Breast epithelium (tissue), 3 donors: ENCODE measurements around the gene MUSTN1.

Source experiments
- CTCF ChIP-seq, 3 donors: fragments of 450-650 bp; IDR thresholded peaks; one replicate each; pipeline ENCODE4 v1.5.1; 2016 to 2017; ENCODE audit warnings: antibody characterized with exemption in 3 of 3, mild to moderate bottlenecking in 3 of 3, moderate library complexity in 3 of 3
- POLR2A ChIP-seq: fragments of 450-650 bp; IDR thresholded peaks from one replicate; pipeline ENCODE4 v1.6.1; 2016; ENCODE audit warnings: antibody characterized with exemption, mild to moderate bottlenecking, moderate library complexity
- POLR2AphosphoS5 ChIP-seq, 3 donors: sonication (generic); formaldehyde crosslinking; IDR thresholded peaks; one replicate each; pipeline ENCODE4 v1.6.1; 2017; ENCODE audit warnings: antibody characterized with exemption in 3 of 3

GRCh38 chr3:52859686-52860423 lies 25.0 kb upstream of the MUSTN1 start:
- TF ChIP-seq CTCF (IDR thresholded peaks at IDR 0.05) (no peak), POLR2AphosphoS5 (IDR thresholded peaks at IDR 0.05) (no peak), POLR2A (no peak)
